RWPE2 (cell line): ENCODE measurements around the gene CLIP1.

ENCODE experiments used
- ATAC-seq: fragments of 200-7000 bp; cut with Tn5 transposase; 3 replicates; pipeline ENCODE4 v1.9.1; 2021; ENCODE audit warnings: low read depth
- DNase-seq: peaks from one replicate; pipeline ENCODE4 v3.0.0-alpha.2; 2020; ENCODE audit warnings: low spot score
- H3K27ac ChIP-seq: fragments of 450-650 bp; 2 replicates; pipeline ENCODE4 v1.5.1; 2017; ENCODE audit warnings: mild to moderate bottlenecking; ENCODE audit not compliant: poor library complexity, severe bottlenecking
- H3K27me3 ChIP-seq: fragments of 250-450 bp; sonication (Bioruptor Pico); 2 replicates; pipeline ENCODE4 v1.5.1; 2021; ENCODE audit warnings: mild to moderate bottlenecking, moderate library complexity; ENCODE audit not compliant: insufficient read depth, poor library complexity, severe bottlenecking
- H3K36me3 ChIP-seq: fragments of 250-450 bp; sonication (Bioruptor Pico); 2 replicates; pipeline ENCODE4 v1.5.1; 2020; ENCODE audit warnings: low read depth, mild to moderate bottlenecking, moderate library complexity
- H3K4me1 ChIP-seq: fragments of 250-450 bp; sonication (Bioruptor Pico); 2 replicates; pipeline ENCODE4 v1.5.1; 2021; ENCODE audit warnings: mild to moderate bottlenecking, moderate library complexity; ENCODE audit not compliant: insufficient read depth, poor library complexity, severe bottlenecking
- H3K4me3 ChIP-seq: fragments of 250-450 bp; sonication (Bioruptor Pico); 2 replicates; pipeline ENCODE4 v1.5.1; 2021; ENCODE audit warnings: mild to moderate bottlenecking, moderate library complexity; ENCODE audit not compliant: severe bottlenecking
- H3K9me3 ChIP-seq: fragments of 250-450 bp; sonication (Bioruptor Pico); 2 replicates; pipeline ENCODE4 v1.5.1; 2021; ENCODE audit warnings: mild to moderate bottlenecking, moderate library complexity; ENCODE audit not compliant: severe bottlenecking
- TF ChIP-seq, protein P1 (sequence below): fragments of 450-650 bp; IDR thresholded peaks from one replicate; pipeline ENCODE4 v1.5.1; 2017; ENCODE audit warnings: mild to moderate bottlenecking, moderate library complexity; ENCODE audit not compliant: poor library complexity, severe bottlenecking

CLIP1 gene

GRCh38 chr12:122393817-122394216, 28.7 kb downstream of the CLIP1 start:
- Histone ChIP-seq H3K27me3 (no peaks in the 10 kb centered on the region), H3K4me1 (peaks cover 4% of the 10 kb centered on the region), H3K4me3 (no peak overlapping the region), H3K36me3 (peaks cover 4% of the 10 kb centered on the region; the same call in 1 of the 2 replicates), H3K27ac (no peak overlapping the region), H3K9me3 (no peaks in the 10 kb centered on the region)
- TF ChIP-seq, protein P1, sequence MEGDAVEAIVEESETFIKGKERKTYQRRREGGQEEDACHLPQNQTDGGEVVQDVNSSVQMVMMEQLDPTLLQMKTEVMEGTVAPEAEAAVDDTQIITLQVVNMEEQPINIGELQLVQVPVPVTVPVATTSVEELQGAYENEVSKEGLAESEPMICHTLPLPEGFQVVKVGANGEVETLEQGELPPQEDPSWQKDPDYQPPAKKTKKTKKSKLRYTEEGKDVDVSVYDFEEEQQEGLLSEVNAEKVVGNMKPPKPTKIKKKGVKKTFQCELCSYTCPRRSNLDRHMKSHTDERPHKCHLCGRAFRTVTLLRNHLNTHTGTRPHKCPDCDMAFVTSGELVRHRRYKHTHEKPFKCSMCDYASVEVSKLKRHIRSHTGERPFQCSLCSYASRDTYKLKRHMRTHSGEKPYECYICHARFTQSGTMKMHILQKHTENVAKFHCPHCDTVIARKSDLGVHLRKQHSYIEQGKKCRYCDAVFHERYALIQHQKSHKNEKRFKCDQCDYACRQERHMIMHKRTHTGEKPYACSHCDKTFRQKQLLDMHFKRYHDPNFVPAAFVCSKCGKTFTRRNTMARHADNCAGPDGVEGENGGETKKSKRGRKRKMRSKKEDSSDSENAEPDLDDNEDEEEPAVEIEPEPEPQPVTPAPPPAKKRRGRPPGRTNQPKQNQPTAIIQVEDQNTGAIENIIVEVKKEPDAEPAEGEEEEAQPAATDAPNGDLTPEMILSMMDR, result no peak
- ATAC-seq (no peak), DNase-seq (no peak)

DNA sequence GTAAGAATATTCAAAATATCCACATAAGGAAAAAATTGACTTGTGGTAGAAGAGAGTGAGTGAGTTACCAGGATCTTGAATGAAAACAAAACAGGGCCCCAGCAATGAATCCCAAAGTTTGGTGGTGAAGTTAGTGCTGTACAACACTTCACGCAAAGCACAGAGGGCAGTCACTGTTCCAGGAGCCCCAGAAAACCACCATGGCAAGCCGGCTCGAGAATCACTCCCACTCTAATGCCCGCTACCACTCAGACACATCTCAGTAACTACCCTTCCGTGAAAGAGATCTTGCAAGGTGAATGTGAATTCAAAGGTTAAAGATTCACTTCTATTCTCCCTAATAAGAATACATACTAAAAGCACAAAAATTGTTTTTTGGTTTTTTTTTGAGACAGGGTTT, 30.1 kb downstream of the CLIP1 start:
- no peak for ATAC-seq

GRCh38 chr12:122389677-122390076, 32.8 kb downstream of the CLIP1 start:
- Histone ChIP-seq H3K4me1 (no peaks in the 10 kb centered on the region), H3K27me3 (no peaks in the 10 kb centered on the region), H3K4me3 (no peak overlapping the region), H3K36me3 (peaks cover 4% of the 10 kb centered on the region; the same call in 1 of the 2 replicates), H3K9me3 (no peaks in the 10 kb centered on the region), H3K27ac (no peak overlapping the region)
- DNase-seq (no peak), ATAC-seq (no peak)
- TF ChIP-seq, protein P1, result no peak

More for the DNA sequence above, 30.1 kb downstream of the CLIP1 start:
- no peaks in the 10 kb centered on the region for H3K27me3 ChIP-seq
- no peak for DNase-seq
- TF ChIP-seq, protein P1, result no peak
- H3K27ac ChIP-seq, result no peak overlapping the region
- peaks cover 4% of the 10 kb centered on the region; the same call in 1 of the 2 replicates for H3K36me3 ChIP-seq
- H3K9me3 ChIP-seq, result no peaks in the 10 kb centered on the region
- H3K4me3 ChIP-seq, result no peak overlapping the region
- peaks cover 4% of the 10 kb centered on the region for H3K4me1 ChIP-seq

- H3K4me3 ChIP-seq, result no peak overlapping the region
- no peak overlapping the region for H3K27ac ChIP-seq
- no peaks in the 10 kb centered on the region; the same call in 1 of the 2 replicates for H3K36me3 ChIP-seq
- ATAC-seq (no peak), DNase-seq (no peak)
- no peaks in the 10 kb centered on the region for H3K4me1 ChIP-seq
- H3K27me3 ChIP-seq, result no peaks in the 10 kb centered on the region
- TF ChIP-seq, protein P1, result no peak
- H3K9me3 ChIP-seq, result no peaks in the 10 kb centered on the region
Measured at GRCh38 chr12:122387887-122388286, 34.6 kb downstream of the CLIP1 start.

- Histone ChIP-seq H3K9me3 (no peaks in the 10 kb centered on the region), H3K4me1 (no peaks in the 10 kb centered on the region), H3K36me3 (peaks cover 17% of the 10 kb centered on the region), H3K4me3 (no peak overlapping the region), H3K27me3 (no peaks in the 10 kb centered on the region), H3K27ac (no peak overlapping the region)
- no peak for ATAC-seq
- no peak for DNase-seq
- TF ChIP-seq, protein P1, result no peak
Measured at GRCh38 chr12:122385171-122386016, 37.1 kb downstream of the CLIP1 start.
